Body of pancreas (tissue), 4 donors: Measurements from ENCODE around the gene EEFSEC. TPM values are rescaled to one million over a fixed set of nuclear protein-coding genes. Genes with fewer than 3 reads are reported as not detected.

ENCODE experiments used
- ATAC-seq: fragments of 150-250 bp; one replicate; pipeline ENCODE4 v1.9.1; 2016
- DNase-seq, 4 donors: peaks; one replicate each; pipeline ENCODE4 v3.0.0-alpha.2; 2019
- H3K27ac ChIP-seq, 4 donors: fragments of 200-600 bp; sonication (generic); 1 replicate in 3 of 4; 2 replicates in 1 of 4; pipeline versions ENCODE4 v1.5.1 to v1.6.1; 2016 to 2019; ENCODE audit warnings: mild to moderate bottlenecking in 1 of 4, mixed read lengths in 1 of 4, moderate library complexity in 1 of 4
- H3K27me3 ChIP-seq, 2 donors: fragments of 200-600 bp; sonication (generic); one replicate each; pipeline ENCODE4 v1.6.0; 2016; ENCODE audit warnings: mild to moderate bottlenecking in 1 of 2
- H3K36me3 ChIP-seq, 2 donors: fragments of 200-600 bp; sonication (generic); replicated peaks in 1 of 2; 2 replicates each; pipeline ENCODE4 v1.5.1; 2016; ENCODE audit warnings: low read depth in 2 of 2; ENCODE audit not compliant: insufficient read depth in 1 of 2
- H3K4me1 ChIP-seq: fragments of 200-600 bp; sonication (generic); one replicate; pipeline ENCODE4 v1.6.0; 2016
- H3K4me3 ChIP-seq, 2 donors: fragments of 200-600 bp; sonication (generic); 1 replicate in 1 of 2; 2 replicates in 1 of 2; pipeline ENCODE4 v1.5.1; 2016 to 2019
- H3K9me3 ChIP-seq, 3 donors: fragments of 200-600 bp; sonication (generic); 1 replicate in 2 of 3; 2 replicates in 1 of 3; pipeline ENCODE4 v1.5.1; 2016
- CTCF ChIP-seq, 7 experiments: fragments of 450-650 bp in 4 of 7; fragments of 200-600 bp in 3 of 7; sonication (generic) in 3 of 7; IDR thresholded peaks; one replicate each; pipeline ENCODE4 v1.5.1; 2016 to 2019; ENCODE audit warnings: antibody characterized with exemption in 7 of 7
- POLR2A ChIP-seq, 3 donors: fragments of 450-650 bp; IDR thresholded peaks; one replicate each; pipeline ENCODE4 v1.6.1; 2016; ENCODE audit warnings: antibody characterized with exemption in 3 of 3, mild to moderate bottlenecking in 2 of 3
- WGBS, 2 donors: methylation state at CpG; one replicate each; pipeline ENCODE4 v1.1.5; 2017; 5-methylcytosine and 5-hydroxymethylcytosine counted together
- intact Hi-C: fragments of 100-400 bp; cut with DNase I; formaldehyde crosslinking; loops from one replicate; pipeline ENCODE4 v1.15.1; 2023
- total RNA-seq, 2 donors: library from RNA; depleted of rRNA; stranded (reverse); fragments of >200 nt; gene quantifications; one replicate each; pipeline ENCODE4 v1.1.0, GENCODE V29; 2016

Gene EEFSEC
- total RNA-seq, 2 donors from 2014 or later, result 8.6 to 33.0 TPM

- 78 to 95% methylated on average over 3 to 6 of the region's 6 CpGs for WGBS, 2 donors
- DNase-seq (no peak), ATAC-seq (no peak)
- H3K27me3 ChIP-seq, result no peaks in the 10 kb centered on the region
- intact Hi-C loops, result no loop called here
- TF ChIP-seq CTCF (IDR thresholded peaks at IDR 0.05) (no peak), POLR2A (IDR thresholded peaks at IDR 0.05) (no peak)
- no peaks in the 10 kb centered on the region for H3K9me3 ChIP-seq
- H3K27ac ChIP-seq, result no peak overlapping the region
- H3K4me3 ChIP-seq, result no peak overlapping the region
- peaks cover 39% of the 10 kb centered on the region for H3K4me1 ChIP-seq
- H3K36me3 ChIP-seq, result no peaks in the 10 kb centered on the region
These were observed 204.3 kb downstream of the EEFSEC start for GRCh38 chr3:128357538-128357937.

GRCh38 chr3:128358156-128358895 is 205.0 kb downstream of the EEFSEC start:
- Histone ChIP-seq H3K36me3 (no peaks in the 10 kb centered on the region), H3K27me3 (no peaks in the 10 kb centered on the region), H3K4me3 (no peak overlapping the region), H3K4me1 (peaks cover 45% of the 10 kb centered on the region), H3K9me3 (no peaks in the 10 kb centered on the region), H3K27ac (no peak overlapping the region)
- TF ChIP-seq POLR2A (IDR thresholded peaks at IDR 0.05) (no peak), CTCF (IDR thresholded peaks at IDR 0.05) (no peak)
- no peak for DNase-seq
- whole genome bisulfite sequencing, 2 donors, result 95 to 98% methylated on average over 10 to 17 of the region's 17 CpGs
- intact Hi-C loops, result no loop called here
- no peak for ATAC-seq

GRCh38 chr3:128359060-128359664 is 205.9 kb downstream of the EEFSEC start:
- no peak overlapping the region for H3K4me3 ChIP-seq
- TF ChIP-seq CTCF (IDR thresholded peaks at IDR 0.05), result no peak
- no peak for TF ChIP-seq POLR2A (IDR thresholded peaks at IDR 0.05)
- H3K36me3 ChIP-seq, result no peaks in the 10 kb centered on the region
- H3K9me3 ChIP-seq, result no peaks in the 10 kb centered on the region
- H3K27ac ChIP-seq, result no peak overlapping the region
- DNase-seq, result no peak
- ATAC-seq, result no peak
- no peaks in the 10 kb centered on the region for H3K27me3 ChIP-seq
- peaks cover 44% of the 10 kb centered on the region for H3K4me1 ChIP-seq
- WGBS, 2 donors, result 75 to 88% methylated on average over 6 of the region's 6 CpGs
- intact Hi-C loops, result no loop called here

GRCh38 chr3:128359846-128360642 is 206.8 kb downstream of the EEFSEC start:
- Histone ChIP-seq H3K36me3 (no peaks in the 10 kb centered on the region), H3K27me3 (no peaks in the 10 kb centered on the region)
- 85 to 97% methylated on average over 4 to 8 of the region's 8 CpGs for WGBS, 2 donors

More at GRCh38 chr3:128359846-128360642, 206.8 kb downstream of the EEFSEC start:
- no peak overlapping the region for H3K27ac ChIP-seq
- intact Hi-C loops, result no loop called here
- H3K9me3 ChIP-seq, result no peaks in the 10 kb centered on the region
- ATAC-seq, result no peak
- TF ChIP-seq CTCF (IDR thresholded peaks at IDR 0.05), result no peak
- H3K4me1 ChIP-seq, result peaks cover 35% of the 10 kb centered on the region
- no peak overlapping the region for H3K4me3 ChIP-seq
- DNase-seq, result no peak
